Measurements from ENCODE around the gene FAM136A.
"Not testable (repeated sequence)": the region's sequence is repeated elsewhere in the genome, so short reads cannot be mapped to it uniquely, and the experiment has no call there.

FAM136A gene

GRCh38 chr2:70301344-70302194 is at the start of gene FAM136A:
FAM136A (minus strand) TSS chr2:70302067; CDS start chr2:70302011, 56 bp downstream.
- DNase-seq: peak; percentile 86

GRCh38 chr2:70349921-70350685 is 48.2 kb upstream of the FAM136A start:
- DNase-seq: no peak

GRCh38 chr2:70347831-70348230 is 46.0 kb upstream of the FAM136A start:
- no peak for DNase-seq

GRCh38 chr2:70344195-70344594 is 42.3 kb upstream of the FAM136A start:
- no peak for DNase-seq

GRCh38 chr2:70341477-70341765 is 39.6 kb upstream of the FAM136A start:
- no peak for DNase-seq

GRCh38 chr2:70340761-70341476 is 39.1 kb upstream of the FAM136A start:
- peak; percentile 63 for DNase-seq

- DNase-seq: no peak
Observed at GRCh38 chr2:70340075-70340474, 38.2 kb upstream of the FAM136A start.

GRCh38 chr2:70336552-70336951 is 34.7 kb upstream of the FAM136A start:
- DNase-seq: no peak

GRCh38 chr2:70331012-70331411 is 29.1 kb upstream of the FAM136A start:
- DNase-seq: no peak

GRCh38 chr2:70330476-70330875 is 28.6 kb upstream of the FAM136A start:
- no peak for DNase-seq

GRCh38 chr2:70328921-70329561 is 27.2 kb upstream of the FAM136A start:
- peak; percentile 70 for DNase-seq

- no peak for DNase-seq
Observed at GRCh38 chr2:70325875-70326274, 24.0 kb upstream of the FAM136A start.

GRCh38 chr2:70322518-70322917 is 20.7 kb upstream of the FAM136A start:
- DNase-seq: no peak

GRCh38 chr2:70321370-70321769 is 19.5 kb upstream of the FAM136A start:
- no peak for DNase-seq

GRCh38 chr2:70314640-70315039 is 12.8 kb upstream of the FAM136A start:
- DNase-seq: no peak

GRCh38 chr2:70312560-70312959 is 10.7 kb upstream of the FAM136A start:
- no peak for DNase-seq

GRCh38 chr2:70310899-70311298 is 9.0 kb upstream of the FAM136A start:
- DNase-seq: no peak

- no peak for DNase-seq
Observed at GRCh38 chr2:70305531-70305930, 3.7 kb upstream of the FAM136A start.

GRCh38 chr2:70304498-70304897 is 2.6 kb upstream of the FAM136A start:
- peak; percentile 39 for DNase-seq

- no peak for DNase-seq
Observed at GRCh38 chr2:70303186-70303585, 1.3 kb upstream of the FAM136A start.

GRCh38 chr2:70302195-70302546 is 304 bp upstream of the FAM136A start:
- not testable (repeated sequence) for DNase-seq

GRCh38 chr2:70300771-70301343 is 1.0 kb downstream of the FAM136A start:
- peak; percentile 17 for DNase-seq

GRCh38 chr2:70297828-70298227 is 4.0 kb downstream of the FAM136A start:
- not testable (repeated sequence) for DNase-seq

Measured in NCI-H146 (cell line).